Islet precursor cell (in vitro differentiated cells): Measurements from ENCODE around the gene KCNIP4.

Source experiments
- DNase-seq: peaks from one replicate; pipeline ENCODE4 v3.0.0-alpha.2; 2018

KCNIP4 gene

DNA sequence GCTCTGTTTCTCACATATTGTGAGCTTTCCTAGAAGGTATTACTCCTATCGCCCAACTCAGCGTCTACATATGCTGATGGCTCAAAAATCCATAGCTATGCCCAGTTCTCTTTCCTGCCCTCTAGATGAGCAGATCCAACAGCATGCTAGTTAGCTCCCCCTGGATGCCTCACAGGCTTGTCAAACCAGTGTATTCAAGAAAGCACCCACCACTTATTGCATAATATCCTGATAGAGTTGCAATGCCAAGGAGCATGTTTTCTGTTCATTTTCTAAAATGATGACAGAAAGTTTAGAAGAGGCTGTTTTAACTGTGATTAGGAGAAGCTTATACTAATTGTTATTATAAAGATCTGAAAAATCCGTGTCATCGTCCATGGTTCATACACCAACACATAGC lies 1250.2 kb downstream of the KCNIP4 start:
- no peak for DNase-seq

- no peak for DNase-seq
These were observed 1251.8 kb downstream of the KCNIP4 start for GRCh38 chr4:20696815-20697214.

GRCh38 chr4:20687864-20688263 lies 1260.7 kb downstream of the KCNIP4 start:
- DNase-seq, result no peak

- no peak for DNase-seq
These were observed 1263.5 kb downstream of the KCNIP4 start for GRCh38 chr4:20684852-20685763.

GRCh38 chr4:20683766-20684165 lies 1264.8 kb downstream of the KCNIP4 start:
- no peak for DNase-seq

DNA sequence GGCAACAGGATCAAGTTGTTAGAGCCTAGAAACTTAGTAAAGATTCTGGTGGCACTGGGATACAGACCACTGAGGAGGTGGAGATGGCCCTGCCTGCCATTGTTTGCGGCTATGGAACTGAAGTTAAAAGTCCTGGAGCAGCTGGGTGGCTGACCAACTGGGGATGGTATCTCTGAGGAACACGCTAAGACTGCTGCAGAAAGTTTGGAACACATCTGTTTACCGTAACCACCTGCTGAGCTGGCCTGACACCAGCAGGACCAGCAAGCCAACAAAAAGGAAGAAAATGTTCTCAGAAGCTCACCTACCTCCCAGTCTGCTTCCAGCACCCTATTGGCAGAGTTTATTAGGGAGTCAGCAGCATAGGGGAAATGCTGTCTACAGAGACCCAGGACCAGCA lies 1265.7 kb downstream of the KCNIP4 start:
- no peak for DNase-seq

GRCh38 chr4:20681271-20681670 lies 1267.3 kb downstream of the KCNIP4 start:
- DNase-seq, result no peak

DNA sequence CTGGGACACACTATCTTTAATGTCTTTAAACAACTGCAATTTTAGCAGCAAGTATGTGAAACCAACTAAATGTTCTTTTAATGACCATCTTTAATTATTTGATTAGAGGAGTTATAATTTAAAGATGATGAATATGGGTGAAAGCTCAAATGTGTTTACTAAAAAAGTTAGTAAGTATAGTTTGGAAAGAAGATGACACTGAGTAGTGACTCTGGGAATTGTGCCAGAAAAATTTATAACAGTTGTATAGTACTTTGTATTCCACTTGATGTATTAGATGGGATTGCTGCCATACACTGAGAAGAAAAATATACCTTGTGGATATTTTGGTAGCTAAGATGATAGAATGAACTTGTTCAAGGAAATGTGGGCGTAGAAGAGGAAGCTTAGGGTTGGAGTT lies 1267.8 kb downstream of the KCNIP4 start:
- no peak for DNase-seq

- DNase-seq, result no peak
These were observed 1268.6 kb downstream of the KCNIP4 start for GRCh38 chr4:20679951-20680350.
